SW 1271 (cell line): ENCODE results near the gene HRCT1.

Experiments
- DNase-seq, 2 experiments: peaks; one replicate each; lab custom pipeline; 2025; lab: John Stamatoyannopoulos, UW

Gene HRCT1

GRCh38 chr9:35942286-35942685 is 36.3 kb downstream of the HRCT1 start:
- no peak for DNase-seq

- DNase-seq: no peak
Observed at GRCh38 chr9:35944173-35944572, 38.2 kb downstream of the HRCT1 start.

- no peak for DNase-seq
Observed at GRCh38 chr9:35944841-35945240, 38.8 kb downstream of the HRCT1 start.

- DNase-seq: peak in 1 of 2 experiments; percentile 36
Observed at GRCh38 chr9:35945341-35946018, 39.5 kb downstream of the HRCT1 start.

- DNase-seq: no peak
Observed at GRCh38 chr9:35948451-35948850, 42.4 kb downstream of the HRCT1 start.

GRCh38 chr9:35948901-35949318 is 42.9 kb downstream of the HRCT1 start:
- peak in 1 of 2 experiments; percentile 2 for DNase-seq

GRCh38 chr9:35951736-35952135 is 45.7 kb downstream of the HRCT1 start:
- DNase-seq: peak; percentile 19 to 23

- DNase-seq: no peak
Observed at GRCh38 chr9:35952526-35953191, 46.7 kb downstream of the HRCT1 start.

GRCh38 chr9:35954942-35955546 is 49.0 kb downstream of the HRCT1 start:
- peak in 1 of 2 experiments; percentile 71 for DNase-seq

- no peak for DNase-seq
Observed at GRCh38 chr9:35956651-35957050, 50.6 kb downstream of the HRCT1 start.
